Measurements from ENCODE around the gene RAPGEF2. TPM values are rescaled to one million over a fixed set of nuclear protein-coding genes. Genes with fewer than 3 reads are reported as not detected.

RAPGEF2 gene
- total and polyA plus RNA-seq, 2 donors (not counting 3 experiments of a cell fraction or from before 2014, with no cell fraction given), result 28.7 to 55.2 TPM

DNA sequence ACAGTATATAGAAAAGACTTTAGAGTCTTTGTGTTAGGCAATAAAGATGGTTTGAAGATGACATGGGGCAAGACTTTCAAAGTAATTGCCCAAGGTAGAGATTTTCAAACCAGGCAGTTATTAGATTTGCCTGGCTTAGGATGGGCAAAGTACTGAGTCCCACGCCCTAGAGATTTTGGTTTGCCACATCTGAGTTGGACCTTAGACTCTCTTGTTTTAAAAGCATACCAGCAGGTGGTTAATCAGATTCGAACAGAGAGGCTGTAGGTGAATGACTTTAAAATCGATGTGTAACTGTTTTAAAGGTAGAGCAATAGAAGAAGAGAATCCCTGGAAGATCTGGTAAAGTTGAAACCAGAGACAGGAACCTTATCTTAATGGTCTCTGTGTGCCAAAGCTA lies 121.5 kb downstream of the RAPGEF2 start:
- Histone ChIP-seq H3K9me3 (replicated peaks; ENCODE audit: control insufficient read depth, insufficient read depth, low read length) (no peaks in the 10 kb centered on the region), H3K9ac (replicated peaks; ENCODE audit: extremely low read depth, insufficient read depth, low read length) (no peak overlapping the region), H4K20me1 (replicated peaks; ENCODE audit: control insufficient read depth, extremely low read depth, insufficient read depth, low read length) (no peaks in the 10 kb centered on the region), H3K36me3 (ENCODE audit: control insufficient read depth in 2 of 2, extremely low read depth in 1 of 2, insufficient read depth in 2 of 2, low read length in 2 of 2) (no peaks in the 10 kb centered on the region), H3K79me2 (ENCODE audit: control insufficient read depth, insufficient read depth, low read length) (peaks cover 34% of the 10 kb centered on the region), H2AFZ (ENCODE audit: low read depth, low read length) (no peak overlapping the region), H3K27me3 (ENCODE audit: control insufficient read depth in 2 of 2, insufficient read depth in 2 of 2, low read length in 2 of 2) (no peaks in the 10 kb centered on the region), H3K4me3 (replicated peaks in 1 of 3; ENCODE audit: insufficient read depth in 1 of 3, low read depth in 1 of 3, low read length in 3 of 3) (no peak overlapping the region), H3K9me1 (replicated peaks; ENCODE audit: control insufficient read depth, extremely low read depth, insufficient read depth, low read length) (no peaks in the 10 kb centered on the region), H3K27ac (ENCODE audit: insufficient read depth, low read depth, low read length) (no peak overlapping the region), H3K4me1 (ENCODE audit: control insufficient read depth, extremely low read depth, insufficient read depth, low read length) (peaks cover 22% of the 10 kb centered on the region), H3K4me2 (ENCODE audit: insufficient read depth, low read length) (no peak overlapping the region)
- TF ChIP-seq GATA2 (IDR thresholded peaks at IDR 0.05; ENCODE audit: insufficient read depth, insufficient read length, low read depth, low read length) (no peak), POLR2AphosphoS5 (IDR thresholded peaks at IDR 0.05; ENCODE audit: insufficient read depth, low read depth, low read length) (no peak), MAX (IDR thresholded peaks at IDR 0.05; ENCODE audit: insufficient read depth, insufficient read length) (no peak), FOS (IDR thresholded peaks at IDR 0.05; ENCODE audit: borderline replicate concordance, insufficient read depth, low read length) (no peak), EZH2 (IDR thresholded peaks at IDR 0.05; ENCODE audit: borderline replicate concordance, low read depth, low read length, severe bottlenecking) (no peak), MYC (IDR thresholded peaks at IDR 0.05; ENCODE audit: low read depth, low read length) (no peak), JUN (IDR thresholded peaks at IDR 0.05; ENCODE audit: borderline replicate concordance, insufficient read depth, insufficient read length, low read depth) (no peak), POLR2A (IDR thresholded peaks at IDR 0.05; ENCODE audit: low read depth, low read length) (no peak)
- TF ChIP-seq, protein P1, sequence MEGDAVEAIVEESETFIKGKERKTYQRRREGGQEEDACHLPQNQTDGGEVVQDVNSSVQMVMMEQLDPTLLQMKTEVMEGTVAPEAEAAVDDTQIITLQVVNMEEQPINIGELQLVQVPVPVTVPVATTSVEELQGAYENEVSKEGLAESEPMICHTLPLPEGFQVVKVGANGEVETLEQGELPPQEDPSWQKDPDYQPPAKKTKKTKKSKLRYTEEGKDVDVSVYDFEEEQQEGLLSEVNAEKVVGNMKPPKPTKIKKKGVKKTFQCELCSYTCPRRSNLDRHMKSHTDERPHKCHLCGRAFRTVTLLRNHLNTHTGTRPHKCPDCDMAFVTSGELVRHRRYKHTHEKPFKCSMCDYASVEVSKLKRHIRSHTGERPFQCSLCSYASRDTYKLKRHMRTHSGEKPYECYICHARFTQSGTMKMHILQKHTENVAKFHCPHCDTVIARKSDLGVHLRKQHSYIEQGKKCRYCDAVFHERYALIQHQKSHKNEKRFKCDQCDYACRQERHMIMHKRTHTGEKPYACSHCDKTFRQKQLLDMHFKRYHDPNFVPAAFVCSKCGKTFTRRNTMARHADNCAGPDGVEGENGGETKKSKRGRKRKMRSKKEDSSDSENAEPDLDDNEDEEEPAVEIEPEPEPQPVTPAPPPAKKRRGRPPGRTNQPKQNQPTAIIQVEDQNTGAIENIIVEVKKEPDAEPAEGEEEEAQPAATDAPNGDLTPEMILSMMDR (IDR thresholded peaks at IDR 0.05; ENCODE audit: extremely low read depth in 1 of 2, insufficient read depth in 1 of 2, low read depth in 1 of 2, low read length in 2 of 2), result no peak
- dilution Hi-C loops (cut with MboI; ENCODE audit: extremely low pct_ligation_motif_present, low sequenced_read_pairs) (no loop called here), intact Hi-C loops (cut with micrococcal nuclease) (no loop called here)
- ChIA-PET CTCF (no interaction called here), POLR2A (no interaction called here)
- DNase-seq (ENCODE audit: low read depth, low spot score) (no peak), FAIRE-seq (no peak)
- BruUV-seq (replicated peaks), result no TSS peak
